ENCODE data around the gene TENT5C.
"Not testable (repeated sequence)": the region's sequence is repeated elsewhere in the genome, so short reads cannot be mapped to it uniquely, and the experiment has no call there.

Gene TENT5C

GRCh38 chr1:117605774-117606648 is at the start of gene TENT5C:
Gene TENT5C (plus strand): TSS chr1:117606048. CDS start chr1:117622869, 16,821 bp downstream.
- TF ChIP-seq, protein P1, sequence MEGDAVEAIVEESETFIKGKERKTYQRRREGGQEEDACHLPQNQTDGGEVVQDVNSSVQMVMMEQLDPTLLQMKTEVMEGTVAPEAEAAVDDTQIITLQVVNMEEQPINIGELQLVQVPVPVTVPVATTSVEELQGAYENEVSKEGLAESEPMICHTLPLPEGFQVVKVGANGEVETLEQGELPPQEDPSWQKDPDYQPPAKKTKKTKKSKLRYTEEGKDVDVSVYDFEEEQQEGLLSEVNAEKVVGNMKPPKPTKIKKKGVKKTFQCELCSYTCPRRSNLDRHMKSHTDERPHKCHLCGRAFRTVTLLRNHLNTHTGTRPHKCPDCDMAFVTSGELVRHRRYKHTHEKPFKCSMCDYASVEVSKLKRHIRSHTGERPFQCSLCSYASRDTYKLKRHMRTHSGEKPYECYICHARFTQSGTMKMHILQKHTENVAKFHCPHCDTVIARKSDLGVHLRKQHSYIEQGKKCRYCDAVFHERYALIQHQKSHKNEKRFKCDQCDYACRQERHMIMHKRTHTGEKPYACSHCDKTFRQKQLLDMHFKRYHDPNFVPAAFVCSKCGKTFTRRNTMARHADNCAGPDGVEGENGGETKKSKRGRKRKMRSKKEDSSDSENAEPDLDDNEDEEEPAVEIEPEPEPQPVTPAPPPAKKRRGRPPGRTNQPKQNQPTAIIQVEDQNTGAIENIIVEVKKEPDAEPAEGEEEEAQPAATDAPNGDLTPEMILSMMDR (IDR thresholded peaks at IDR 0.05): no peak
- Histone ChIP-seq H3K4me3 (peak within 1 kb of the TSS; percentile 91), H3K27ac (peak within 1 kb of the TSS; percentile 83 to 90)
- peak; percentile 98 for DNase-seq (ENCODE audit: low spot score)

DNA sequence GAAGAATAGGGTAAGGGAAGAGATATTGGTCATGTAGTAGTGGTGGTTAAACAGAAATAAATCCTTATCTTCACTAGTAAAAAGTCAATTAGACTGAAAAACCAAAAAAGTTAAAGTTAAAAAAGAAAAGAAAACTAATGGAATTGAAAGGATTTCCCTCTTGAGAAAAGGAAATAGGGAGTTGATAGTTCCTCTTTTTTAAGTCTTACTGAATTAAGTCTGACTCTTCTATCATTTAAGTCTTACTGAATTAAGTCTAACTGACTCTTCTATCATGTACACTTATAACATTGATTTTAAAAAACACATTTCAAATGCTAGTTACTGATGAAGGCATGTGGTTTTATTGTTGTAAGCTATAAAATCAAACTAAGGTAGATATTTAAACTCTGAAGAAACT is 49.5 kb upstream of the TENT5C start:
- DNase-seq (ENCODE audit: low spot score): no peak
- H3K27ac ChIP-seq: no peak overlapping the region
- TF ChIP-seq, protein P1 (IDR thresholded peaks at IDR 0.05): no peak
- H3K4me3 ChIP-seq: no peak overlapping the region

GRCh38 chr1:117556976-117557375 is 48.9 kb upstream of the TENT5C start:
- Histone ChIP-seq H3K4me3 (no peak overlapping the region), H3K27ac (no peak overlapping the region)
- TF ChIP-seq, protein P1 (IDR thresholded peaks at IDR 0.05): no peak
- no peak for DNase-seq (ENCODE audit: low spot score)

DNA sequence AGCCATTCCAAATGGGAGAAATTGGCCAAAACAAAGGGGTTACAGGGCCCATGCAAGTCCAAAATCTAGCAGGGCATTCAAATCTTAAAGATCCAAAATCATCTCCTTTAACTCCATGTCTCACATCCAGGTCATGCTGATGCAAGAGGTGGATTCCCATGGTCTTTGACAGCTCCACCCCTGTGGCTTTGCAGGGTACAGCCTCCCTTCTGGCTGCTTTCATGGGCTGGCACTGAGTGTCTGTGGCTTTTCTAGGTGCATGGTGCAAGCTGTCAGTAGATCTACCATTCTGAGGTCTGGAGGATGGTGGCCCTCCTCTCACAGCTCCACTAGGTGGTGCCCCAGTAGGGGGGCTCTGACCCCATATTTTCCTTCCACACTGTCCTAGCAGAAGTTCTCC is 47.4 kb upstream of the TENT5C start:
- not testable (repeated sequence) for H3K4me3 ChIP-seq; H3K27ac ChIP-seq; DNase-seq (ENCODE audit: low spot score)

DNA sequence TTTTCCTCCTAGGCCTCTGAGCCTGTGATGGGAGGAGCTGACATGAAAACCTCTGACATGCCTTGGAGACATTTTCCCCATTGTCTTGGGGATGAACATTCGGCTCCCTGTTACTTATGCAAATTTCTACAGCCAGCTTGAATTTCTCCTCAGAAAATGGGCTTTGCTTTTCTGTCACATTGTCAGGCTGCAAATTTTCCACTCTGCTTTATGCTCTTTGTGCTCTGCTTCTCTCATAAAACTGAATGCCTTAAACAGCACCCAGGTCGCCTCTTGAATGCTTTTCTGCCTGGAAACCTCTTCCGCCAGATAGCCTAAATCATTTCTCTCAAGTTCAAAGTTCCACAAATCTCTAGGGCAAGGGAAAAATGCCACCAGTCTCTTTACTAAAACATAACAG is 46.7 kb upstream of the TENT5C start:
- Histone ChIP-seq H3K4me3 (no peak overlapping the region), H3K27ac (no peak overlapping the region)
- DNase-seq (ENCODE audit: low spot score): no peak
- TF ChIP-seq, protein P1 (IDR thresholded peaks at IDR 0.05): no peak

DNA sequence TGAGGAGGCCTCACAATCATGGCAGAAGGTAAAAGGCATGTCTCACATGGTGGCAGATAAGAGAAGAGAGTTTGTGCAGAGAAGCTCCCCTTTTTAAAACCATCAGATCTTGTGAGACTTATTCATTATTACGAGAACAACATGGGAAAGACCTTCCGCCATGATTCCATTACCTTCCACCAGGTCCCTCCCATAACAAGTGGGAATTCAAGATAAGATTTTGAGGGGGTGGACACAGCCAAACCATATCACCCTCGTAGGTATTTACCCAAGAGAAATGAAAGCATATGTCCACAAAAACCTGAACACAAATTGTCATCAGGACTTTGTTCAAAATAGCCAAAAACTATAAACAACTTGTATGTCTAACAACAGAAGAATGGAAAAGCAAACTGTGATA is 45.9 kb upstream of the TENT5C start:
- TF ChIP-seq, protein P1 (IDR thresholded peaks at IDR 0.05): no peak
- Histone ChIP-seq H3K4me3 (no peak overlapping the region), H3K27ac (no peak overlapping the region)
- DNase-seq (ENCODE audit: low spot score): no peak

- H3K4me3 ChIP-seq: no peak overlapping the region
- no peak for DNase-seq (ENCODE audit: low spot score)
- H3K27ac ChIP-seq: no peak overlapping the region
- TF ChIP-seq, protein P1 (IDR thresholded peaks at IDR 0.05): no peak
Observed at GRCh38 chr1:117561071-117561470, 44.8 kb upstream of the TENT5C start.

All from coronary artery (tissue), 2 donors.